ENCODE measurements around the gene KLHL26.

DNA sequence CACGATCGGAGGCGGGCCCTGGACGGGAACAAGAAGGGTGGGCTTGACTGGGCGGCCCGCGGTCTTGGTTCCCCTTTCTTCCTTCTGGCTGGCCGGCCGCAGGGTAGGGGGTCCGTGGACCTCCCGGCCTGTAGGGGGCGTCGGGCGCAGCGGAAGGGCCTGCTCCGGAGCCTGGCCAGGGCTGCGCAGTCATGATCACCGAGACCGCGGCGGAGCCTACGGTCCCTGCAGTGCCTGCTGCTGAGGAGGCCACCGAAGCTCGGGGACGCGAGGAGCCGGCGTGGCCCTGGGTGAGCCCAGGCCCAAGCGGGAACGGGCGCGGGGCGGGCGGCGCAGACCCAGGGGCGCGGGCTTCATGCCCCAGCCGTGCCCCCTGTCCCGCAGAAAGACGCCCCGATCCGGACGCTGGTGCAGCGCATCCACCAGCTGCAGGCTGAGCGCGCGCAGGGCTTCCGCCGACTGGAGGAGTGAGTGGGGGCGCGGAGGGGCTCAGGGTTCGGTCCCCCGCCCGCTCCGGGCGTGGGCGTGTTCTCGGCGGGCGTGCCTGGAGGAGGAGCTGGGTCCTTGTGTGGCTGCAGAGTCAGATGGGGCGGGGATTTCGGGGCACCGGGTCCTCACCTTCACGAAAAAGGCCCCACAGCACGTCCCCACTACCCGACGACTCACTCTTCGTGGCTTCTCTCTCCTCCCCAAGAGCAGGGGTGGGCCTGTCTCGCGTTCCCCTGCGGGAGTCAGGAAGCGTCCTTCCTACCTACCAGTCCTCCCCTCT lies 48.0 kb upstream of the KLHL26 start, which contains the start of gene REX1BD:
- TF ChIP-seq CTCF (tag by site-specific recombination; IDR thresholded peaks at IDR 0.05) (peak; percentile 98), ZNF302 (tag by site-specific recombination; IDR thresholded peaks at IDR 0.05; ENCODE audit: low read depth) (no peak), HOXD13 (CRISPR knock-in tag; IDR thresholded peaks at IDR 0.05; ENCODE audit: borderline replicate concordance) (no peak), GLI4 (tag by site-specific recombination; IDR thresholded peaks at IDR 0.05) (peak; percentile 61; the same call in 1 of the 2 replicates), YY1 (tag by site-specific recombination; IDR thresholded peaks at IDR 0.05) (peak; percentile 75), ZNF324 (tag by site-specific recombination; IDR thresholded peaks at IDR 0.05) (peak; percentile 95), ZFP3 (tag by site-specific recombination; IDR thresholded peaks at IDR 0.05; ENCODE audit: low read depth) (0 out of 2 replicates have a peak, but pooled peaks have one; percentile 9), WT1 (tag by site-specific recombination; IDR thresholded peaks at IDR 0.05) (peak; percentile 42), MEIS1 (CRISPR knock-in tag; IDR thresholded peaks at IDR 0.05; ENCODE audit: borderline replicate concordance) (no peak), ZSCAN16 (tag by site-specific recombination; IDR thresholded peaks at IDR 0.05) (peak; percentile 33; the same call in 1 of the 2 replicates), ZNF514 (tag by site-specific recombination; IDR thresholded peaks at IDR 0.05) (no peak), KLF1 (tag by site-specific recombination; IDR thresholded peaks at IDR 0.05) (peak; percentile 77)

Data from HEK293 (cell line).